WTC11 (cell line): ENCODE measurements around the gene EFCAB14. TPM values are rescaled to one million over a fixed set of nuclear protein-coding genes. Genes with fewer than 3 reads are reported as not detected.
A peak's percentile ranks its signal among the peaks of the same experiment; 100 is the strongest.

Experiments used
- ATAC-seq: fragments of 200-7000 bp; cut with Tn5 transposase; 2 replicates; pipeline ENCODE4 v1.10.0; 2021; ENCODE audit warnings: mild to moderate bottlenecking, moderate library complexity
- CTCF ChIA-PET: fragments of 300-600 bp; sonication (Branson Sonifier 250); formaldehyde crosslinking; loops from one replicate; lab custom pipeline; 2021; ENCODE audit warnings: antibody characterized with exemption; lab: Charles Lee
- POLR2A ChIA-PET: fragments of 350-600 bp; sonication (Branson Sonifier 250); formaldehyde crosslinking; loops from one replicate; lab custom pipeline; 2021; ENCODE audit warnings: antibody characterized with exemption; lab: Charles Lee
- DNase-seq: peaks from one replicate; pipeline ENCODE4 v3.0.0; 2021; ENCODE audit warnings: low spot score
- H3K27ac Mint-ChIP-seq: 2 replicates; pipeline ENCODE4 v1.8.0; 2021; ENCODE audit warnings: mixed read lengths
- H3K27me3 Mint-ChIP-seq: 2 replicates; pipeline ENCODE4 v1.8.0; 2021; ENCODE audit warnings: low read depth, mild to moderate bottlenecking, moderate library complexity, mixed read lengths
- H3K36me3 Mint-ChIP-seq: 2 replicates; pipeline ENCODE4 v1.8.0; 2021; ENCODE audit warnings: mixed read lengths
- H3K4me1 Mint-ChIP-seq: 2 replicates; pipeline ENCODE4 v1.8.0; 2022; ENCODE audit warnings: mixed read lengths
- H3K4me3 Mint-ChIP-seq: 2 replicates; pipeline ENCODE4 v1.8.0; 2021; ENCODE audit warnings: mild to moderate bottlenecking, moderate library complexity, mixed read lengths
- H3K9me3 Mint-ChIP-seq: 2 replicates; pipeline ENCODE4 v1.8.0; 2021; ENCODE audit warnings: mixed read lengths
- ATF3 ChIP-seq: sonication (generic); formaldehyde crosslinking; conservative IDR thresholded peaks from 2 replicates; pipeline ENCODE4 v1.8.1; 2022; ENCODE audit warnings: mild to moderate bottlenecking, missing genetic modification reagents
- E2F1 ChIP-seq: sonication (generic); formaldehyde crosslinking; IDR thresholded peaks from 2 replicates; pipeline ENCODE4 v1.8.0; 2022; ENCODE audit warnings: mild to moderate bottlenecking, missing genetic modification reagents
- EMX1 ChIP-seq: fragments of 250-450 bp; sonication (Bioruptor Pico); IDR thresholded peaks from 2 replicates; pipeline ENCODE4 v1.8.0; 2021; ENCODE audit warnings: mild to moderate bottlenecking
- FOXP4 ChIP-seq: sonication (generic); formaldehyde crosslinking; IDR thresholded peaks from 2 replicates; pipeline ENCODE4 v1.8.0; 2022; ENCODE audit warnings: mild to moderate bottlenecking, missing genetic modification reagents
- HMGXB4 ChIP-seq: sonication (generic); formaldehyde crosslinking; IDR thresholded peaks from 2 replicates; pipeline ENCODE4 v1.8.1; 2023; ENCODE audit warnings: mild to moderate bottlenecking, moderate library complexity, missing genetic modification reagents
- KAT7 ChIP-seq: sonication (generic); formaldehyde crosslinking; IDR thresholded peaks from 2 replicates; pipeline ENCODE4 v1.8.1; 2023; ENCODE audit warnings: missing genetic modification reagents, mild to moderate bottlenecking, borderline replicate concordance
- MXD4 ChIP-seq: fragments of 250-450 bp; sonication (Bioruptor Pico); IDR thresholded peaks from 2 replicates; pipeline ENCODE4 v1.8.0; 2021; ENCODE audit warnings: mild to moderate bottlenecking, moderate library complexity, borderline replicate concordance
- MYBL2 ChIP-seq: sonication (generic); formaldehyde crosslinking; IDR thresholded peaks from 2 replicates; pipeline ENCODE4 v1.8.1; 2023; ENCODE audit warnings: mild to moderate bottlenecking, moderate library complexity, missing genetic modification reagents
- RORB ChIP-seq: fragments of 250-450 bp; sonication (Bioruptor Pico); IDR thresholded peaks from 2 replicates; pipeline ENCODE4 v1.9.0; 2021; ENCODE audit warnings: mild to moderate bottlenecking
- TEAD1 ChIP-seq: sonication (generic); formaldehyde crosslinking; IDR thresholded peaks from 2 replicates; pipeline ENCODE4 v1.8.0; 2022; ENCODE audit warnings: mild to moderate bottlenecking, missing genetic modification reagents
- ZBTB21 ChIP-seq: sonication (generic); formaldehyde crosslinking; IDR thresholded peaks from 2 replicates; pipeline ENCODE4 v1.8.1; 2023; ENCODE audit warnings: mild to moderate bottlenecking, missing genetic modification reagents, borderline replicate concordance
- ZBTB43 ChIP-seq: sonication (generic); formaldehyde crosslinking; IDR thresholded peaks from 2 replicates; pipeline ENCODE4 v1.8.1; 2023; ENCODE audit warnings: mild to moderate bottlenecking, missing genetic modification reagents
- ZMAT4 ChIP-seq: fragments of 250-450 bp; sonication (Bioruptor Pico); IDR thresholded peaks from 2 replicates; pipeline ENCODE4 v1.9.0; 2021; ENCODE audit warnings: mild to moderate bottlenecking
- ZNF232 ChIP-seq: sonication (generic); formaldehyde crosslinking; IDR thresholded peaks from 2 replicates; pipeline ENCODE4 v1.8.0; 2022; ENCODE audit warnings: mild to moderate bottlenecking, missing genetic modification reagents
- ZNF317 ChIP-seq: sonication (generic); formaldehyde crosslinking; IDR thresholded peaks from 2 replicates; pipeline ENCODE4 v1.8.1; 2023; ENCODE audit warnings: low read depth, mild to moderate bottlenecking, moderate library complexity, missing genetic modification reagents, borderline replicate concordance
- total RNA-seq: library from RNA; stranded (reverse); gene quantifications from 3 replicates; pipeline ENCODE4 v1.2.3, GENCODE V29; 2021

EFCAB14 gene
- total RNA-seq, 1 experiment from 2014 or later: 46.2 TPM

GRCh38 chr1:46679789-46680573 is 38.9 kb downstream of the EFCAB14 start:
- ATAC-seq (no peak), DNase-seq (no peak)
- POLR2A ChIA-PET: no interaction called here
- H3K9me3 Mint-ChIP-seq: no peaks in the 10 kb centered on the region
- TF ChIP-seq KAT7 (CRISPR knock-in tag): no peak
- no peak for TF ChIP-seq ZMAT4
- TF ChIP-seq RORB (CRISPR knock-in tag): no peak
- TF ChIP-seq, all 79 proteins: peak for 0
- H3K36me3 Mint-ChIP-seq: peaks cover 64% of the 10 kb centered on the region
- peaks cover 20% of the 10 kb centered on the region for H3K4me1 Mint-ChIP-seq
- no peak overlapping the region for H3K27ac Mint-ChIP-seq
- CTCF ChIA-PET: interaction anchor here (0.6 to 1.3 kb wide), 2 partner anchors 45 to 58 kb away, joined by 3 to 7 read pairs; no protein-coding TSS in a partner anchor
- no peak overlapping the region for H3K4me3 Mint-ChIP-seq
- no peaks in the 10 kb centered on the region for H3K27me3 Mint-ChIP-seq

GRCh38 chr1:46677339-46677738 is 41.6 kb downstream of the EFCAB14 start:
- peak; percentile 85 for ATAC-seq
- ChIA-PET POLR2A (interaction anchor here (1.0 kb wide), 1 partner anchor 9 kb away, joined by 4 read pairs; the partner anchor contains the start of gene ATPAF1), CTCF (interaction anchor here (0.8 to 2.0 kb wide), 9 partner anchors 10 to 235 kb away, joined by 3 to 7 read pairs (median 5); partner anchors contain the start of genes ATPAF1, EFCAB14 and MKNK1)
- DNase-seq: no peak
- Mint-ChIP-seq H3K36me3 (peaks cover 45% of the 10 kb centered on the region), H3K4me3 (no peak overlapping the region), H3K9me3 (no peaks in the 10 kb centered on the region), H3K27me3 (no peaks in the 10 kb centered on the region), H3K4me1 (peaks cover 20% of the 10 kb centered on the region), H3K27ac (peak overlapping the region; percentile 34; the same call in 1 of the 2 replicates)
- TF ChIP-seq FOXP4 (CRISPR knock-in tag) (no peak), EMX1 (no peak), ZBTB43 (no peak), MYBL2 (CRISPR knock-in tag) (no peak), MXD4 (CRISPR knock-in tag) (no peak), ZNF232 (CRISPR knock-in tag) (no peak), HMGXB4 (CRISPR knock-in tag) (no peak), ZNF317 (CRISPR knock-in tag) (no peak), E2F1 (no peak), ATF3 (no peak), ZBTB21 (CRISPR knock-in tag) (no peak), RORB (CRISPR knock-in tag) (no peak), TEAD1 (no peak)
